ENCODE results near the gene NCKAP5L. TPM values are rescaled to one million over a fixed set of nuclear protein-coding genes. Genes with fewer than 3 reads are reported as not detected.

The NCKAP5L gene
- total and polyA plus RNA-seq, 2 of the 8 experiments (the other 6 are each of a cell fraction or from before 2014, with no cell fraction given): 9.4 to 27.9 TPM

DNA sequence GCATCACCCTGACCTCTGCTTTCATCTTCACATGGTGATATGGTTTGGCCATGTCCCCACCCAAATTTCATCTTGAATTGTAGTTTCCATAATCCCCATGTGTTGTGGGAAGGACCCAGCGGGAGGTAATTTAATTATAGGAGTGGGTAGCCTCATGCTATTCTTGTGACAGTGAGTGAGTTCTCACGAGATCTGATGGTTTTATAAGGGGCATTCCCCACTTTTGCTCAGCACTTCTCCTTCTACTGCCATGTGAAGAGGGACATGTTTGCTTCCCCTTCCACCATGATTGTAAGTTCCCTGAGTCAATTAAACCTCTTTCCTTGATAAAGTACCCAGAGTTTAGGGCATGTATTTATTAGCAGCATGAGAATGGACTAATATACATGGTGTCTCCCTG lies 48.6 kb downstream of the NCKAP5L start (continued):
- TF ChIP-seq RAD21 (IDR thresholded peaks at IDR 0.05 in 1 of 2, conservative IDR thresholded peaks at IDR 0.05 in 1 of 2; ENCODE audit: low read depth in 2 of 2, low read length in 2 of 2) (no peak), ZNF274 (IDR thresholded peaks at IDR 0.05; ENCODE audit: borderline replicate concordance, extremely low read depth, low read length) (no peak), CHD2 (IDR thresholded peaks at IDR 0.05; ENCODE audit: low read length) (no peak), TAF7 (optimal IDR thresholded peaks at IDR 0.05; ENCODE audit: borderline replicate concordance, low read depth, low read length) (no peak), BCL11A (IDR thresholded peaks at IDR 0.05; ENCODE audit: low read depth in 2 of 2, low read length in 2 of 2) (no peak), MAX (IDR thresholded peaks at IDR 0.05) (no peak)
- TF ChIP-seq, protein P1, sequence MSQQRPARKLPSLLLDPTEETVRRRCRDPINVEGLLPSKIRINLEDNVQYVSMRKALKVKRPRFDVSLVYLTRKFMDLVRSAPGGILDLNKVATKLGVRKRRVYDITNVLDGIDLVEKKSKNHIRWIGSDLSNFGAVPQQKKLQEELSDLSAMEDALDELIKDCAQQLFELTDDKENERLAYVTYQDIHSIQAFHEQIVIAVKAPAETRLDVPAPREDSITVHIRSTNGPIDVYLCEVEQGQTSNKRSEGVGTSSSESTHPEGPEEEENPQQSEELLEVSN (IDR thresholded peaks at IDR 0.05): no peak

Measured in H1 (cell line).